Putamen (tissue), 1 donor: ENCODE data around the gene E2F2.

Experiments
- DNase-seq: peaks from one replicate; pipeline ENCODE4 v3.0.0-alpha.2; 2016; ENCODE audit warnings: low spot score

The E2F2 gene

DNA sequence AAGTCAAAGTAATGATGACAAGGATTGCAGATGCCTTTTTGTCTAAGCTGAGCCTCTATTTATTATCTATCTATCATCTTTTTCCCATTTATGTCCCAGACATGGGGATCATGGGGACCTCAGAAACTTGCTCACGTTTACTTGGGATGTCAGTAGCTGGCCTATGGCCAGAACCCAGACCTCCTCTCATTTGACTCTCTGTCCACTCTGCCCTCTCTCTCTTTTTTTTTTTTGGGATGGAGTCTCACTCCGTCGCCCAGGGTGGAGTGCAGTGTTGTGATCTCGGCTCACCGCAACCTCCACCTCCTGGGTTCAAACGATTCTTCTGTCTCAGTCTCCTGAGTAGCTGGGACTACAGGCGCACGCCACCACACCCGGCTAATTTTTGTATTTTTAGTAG, 32.0 kb upstream of the E2F2 start:
- DNase-seq = no peak

DNA sequence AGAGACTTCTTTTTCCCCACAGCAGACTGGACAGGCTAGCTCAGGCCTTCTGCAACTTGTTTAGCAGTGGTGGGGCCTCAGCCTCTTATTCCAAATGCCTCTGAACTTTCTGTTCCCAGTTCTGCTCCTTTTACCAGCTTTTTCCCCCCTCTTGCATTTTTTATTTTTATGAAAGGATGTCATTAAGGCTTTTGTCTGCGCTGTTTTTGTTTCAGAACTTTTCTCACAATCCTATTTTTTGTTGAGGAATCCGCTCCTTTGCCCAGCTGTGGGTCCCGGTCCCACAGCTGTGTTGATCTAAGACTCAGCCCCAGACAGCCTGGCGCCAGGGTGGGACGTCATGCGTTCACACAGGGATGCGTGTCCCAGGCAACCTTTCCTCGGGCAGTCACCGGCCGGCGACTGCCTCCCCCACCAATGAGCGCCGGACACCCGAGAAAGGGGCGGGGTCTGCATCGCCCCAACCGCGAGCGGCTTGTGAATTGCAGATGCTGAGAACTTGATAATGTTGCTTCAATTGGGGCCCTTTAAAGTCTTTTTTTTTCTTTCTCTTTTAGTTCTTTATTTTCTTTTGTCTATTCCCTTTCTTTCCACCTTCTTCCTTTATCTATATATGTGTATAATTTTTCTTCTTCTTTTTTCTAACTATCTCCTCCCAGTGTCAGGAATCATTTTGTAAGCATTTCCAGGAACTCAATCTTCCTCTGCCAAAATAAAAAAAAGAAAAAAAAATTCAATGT, 31.3 kb upstream of the E2F2 start:
- DNase-seq = peak; percentile 94

DNA sequence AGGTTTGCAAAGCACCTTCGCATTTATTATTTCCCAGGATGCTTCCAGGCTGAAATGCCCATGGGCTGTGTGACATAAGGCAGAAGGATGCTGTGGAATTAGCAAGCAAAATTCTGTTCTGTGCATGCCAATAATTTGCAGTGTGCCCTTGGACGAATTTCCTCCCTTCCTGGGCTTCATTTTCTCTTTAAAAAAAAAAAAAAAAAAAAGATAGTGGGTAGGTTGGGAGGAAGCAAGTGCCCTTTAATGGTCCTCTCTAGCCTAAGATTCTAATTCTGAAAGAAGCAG, 30.7 kb upstream of the E2F2 start:
- DNase-seq = no peak

DNA sequence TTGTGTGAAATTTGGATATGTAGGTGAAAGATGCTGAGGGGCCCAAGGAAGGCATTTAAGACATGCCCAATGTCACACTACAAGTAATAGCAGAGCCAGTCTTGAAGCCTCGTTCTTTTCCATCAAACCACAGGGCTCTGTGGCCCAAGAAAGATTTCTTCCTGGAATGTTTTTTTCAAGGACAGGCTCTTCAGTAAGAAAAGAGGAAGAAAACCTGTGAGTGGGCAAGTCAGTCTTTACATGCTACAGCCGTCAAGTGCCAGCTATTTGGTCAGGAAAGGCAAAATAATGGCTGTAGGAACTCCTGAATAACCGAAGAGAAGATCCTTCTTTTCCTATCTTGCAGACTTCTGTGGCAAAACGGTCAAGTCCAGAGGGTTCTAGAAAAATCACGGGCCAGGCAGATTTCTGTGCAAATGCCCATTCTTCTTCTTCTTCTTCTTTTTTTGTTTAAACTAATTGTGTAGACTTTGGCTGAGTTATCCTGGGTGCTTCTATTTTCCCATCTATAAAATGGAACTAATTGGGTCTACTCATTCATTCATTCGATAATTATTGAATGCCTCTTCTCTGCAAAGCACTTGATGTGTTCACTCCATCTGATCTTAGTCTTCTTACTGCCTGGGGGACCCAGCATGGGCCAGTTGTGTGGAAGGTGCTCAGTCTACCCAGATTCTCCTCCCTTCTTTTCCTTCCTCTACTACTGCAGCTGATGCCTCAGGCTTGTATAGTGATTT, 30.2 kb upstream of the E2F2 start:
- DNase-seq = no peak

DNA sequence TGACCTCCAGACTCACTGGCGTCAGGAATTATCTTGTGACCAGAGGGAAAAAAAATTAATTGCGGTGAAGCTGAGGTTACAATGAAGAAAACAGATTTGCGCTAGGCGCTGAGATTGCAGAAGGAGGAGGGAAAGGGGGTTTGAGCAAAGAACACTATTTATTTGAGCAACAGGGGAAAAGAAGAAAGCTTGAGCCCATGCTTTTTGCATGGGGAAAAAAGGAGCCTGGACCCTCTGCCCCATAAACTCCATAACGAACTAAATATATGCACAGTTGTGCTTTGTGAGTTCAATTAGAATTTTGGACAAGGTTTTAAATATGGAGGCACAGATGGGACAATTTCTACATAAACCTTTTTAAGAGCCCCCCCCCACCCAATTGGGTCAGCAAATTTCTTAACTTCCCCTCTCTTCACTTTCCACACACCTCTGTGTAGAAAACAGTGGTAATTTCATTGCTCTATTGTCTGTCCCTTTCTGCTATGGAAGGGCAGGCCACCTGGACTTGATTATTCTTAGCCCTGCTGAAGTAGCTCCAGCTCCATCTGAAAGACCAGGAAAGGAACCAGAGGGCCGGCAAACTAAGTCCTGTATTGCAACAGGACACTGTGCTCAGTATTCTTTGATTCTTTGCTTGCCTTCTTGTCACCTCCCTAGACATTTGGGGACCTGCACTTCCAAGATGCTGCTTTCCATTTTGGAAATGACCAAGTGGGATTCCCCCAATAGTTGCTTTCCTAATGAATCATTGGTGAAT, 29.1 kb upstream of the E2F2 start:
- no peak for DNase-seq

DNA sequence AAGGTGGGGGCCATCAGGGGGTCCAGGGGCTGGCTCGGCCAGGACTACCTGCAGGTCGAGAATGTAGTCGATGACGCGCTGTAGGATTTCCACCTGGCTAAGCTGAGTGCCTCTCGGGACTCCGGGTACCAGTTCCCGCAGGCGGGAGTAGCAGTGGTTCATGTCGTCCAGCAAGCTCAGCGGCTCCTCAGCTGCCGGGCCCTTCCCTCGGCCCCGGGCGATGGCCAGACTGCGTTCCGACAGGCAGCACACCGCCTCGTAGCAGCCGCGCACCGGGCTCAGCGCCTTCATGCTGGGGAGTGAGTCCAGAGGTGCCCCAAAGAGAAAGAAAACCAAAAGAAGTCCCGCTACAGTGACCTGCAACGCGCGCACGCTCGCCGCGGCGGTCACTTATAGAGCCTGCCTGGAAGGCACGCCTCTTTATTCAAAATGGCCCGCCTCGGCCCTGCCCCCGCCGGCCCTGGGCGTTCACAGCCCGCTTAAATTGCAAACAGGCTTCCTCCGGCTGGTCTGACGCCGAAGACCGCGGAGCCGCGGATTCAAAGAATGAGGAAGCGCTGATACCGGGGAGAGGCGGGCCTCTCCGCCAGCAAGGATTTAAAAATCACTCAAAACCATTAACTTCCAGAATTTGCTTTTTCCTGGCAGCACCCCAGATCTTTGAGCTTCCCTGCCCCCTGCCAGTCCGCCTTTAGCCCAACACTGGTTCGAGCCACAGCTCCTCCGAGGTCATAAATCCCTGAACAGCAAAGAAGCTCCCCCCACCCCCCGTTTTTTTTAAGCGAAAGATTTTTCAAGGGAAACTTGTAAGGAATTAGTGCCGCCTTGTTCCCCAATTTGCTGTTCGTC, 28.3 kb upstream of the E2F2 start, which contains the start of gene ID3:
TSS of gene ID3 (minus strand) at position 366 of the 849 bp plus-strand sequence. CDS start at position 291, 75 bp downstream.
- peak; percentile 91 for DNase-seq

DNA sequence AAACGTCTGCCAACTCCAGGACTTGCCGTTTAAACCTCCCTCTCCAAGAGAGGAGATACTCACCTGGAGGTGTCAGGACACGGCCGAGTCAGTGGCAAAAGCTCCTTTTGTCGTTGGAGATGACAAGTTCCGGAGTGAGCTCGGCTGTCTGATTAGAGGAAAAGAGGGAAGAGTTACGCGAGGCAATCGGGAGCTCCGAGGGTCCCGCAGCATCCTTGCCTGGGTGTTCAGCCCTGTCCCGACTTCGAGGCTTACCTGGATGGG, 27.8 kb upstream of the E2F2 start:
- DNase-seq = no peak

DNA sequence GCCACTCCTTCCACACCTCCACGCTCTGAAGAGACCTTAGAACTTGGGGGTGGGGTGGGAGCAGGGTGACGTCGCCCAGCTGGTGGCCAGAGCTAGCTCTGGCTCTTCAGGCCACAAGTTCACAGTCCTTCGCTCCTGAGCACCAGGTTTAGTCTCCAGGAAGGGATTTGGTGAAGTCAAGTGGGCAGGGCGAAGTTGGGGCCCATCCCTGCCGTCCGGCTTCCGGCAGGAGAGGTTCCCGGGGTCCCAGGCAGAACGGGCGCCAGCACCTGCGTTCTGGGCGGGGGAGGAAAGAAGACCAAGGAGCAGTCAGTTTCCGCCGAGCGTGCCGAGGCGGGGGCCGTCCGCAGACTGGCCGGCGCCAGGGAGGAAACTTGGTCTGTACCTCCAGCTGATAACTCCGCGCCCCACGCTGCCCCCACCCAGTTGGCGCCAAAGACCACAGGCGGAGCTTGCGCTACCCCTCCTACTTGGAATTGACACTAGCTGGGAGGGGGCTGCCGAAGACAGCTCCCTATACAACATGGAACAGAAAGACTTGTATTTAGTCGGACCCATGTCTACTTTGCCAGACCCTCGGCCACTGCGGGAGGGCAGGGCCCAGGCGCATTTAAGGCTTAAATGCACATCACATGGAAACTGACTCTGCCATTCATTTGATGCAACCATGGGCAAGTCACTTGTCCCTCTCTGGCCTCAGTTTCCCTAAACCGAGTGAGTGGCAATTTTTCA, 27.3 kb upstream of the E2F2 start:
- no peak for DNase-seq

DNA sequence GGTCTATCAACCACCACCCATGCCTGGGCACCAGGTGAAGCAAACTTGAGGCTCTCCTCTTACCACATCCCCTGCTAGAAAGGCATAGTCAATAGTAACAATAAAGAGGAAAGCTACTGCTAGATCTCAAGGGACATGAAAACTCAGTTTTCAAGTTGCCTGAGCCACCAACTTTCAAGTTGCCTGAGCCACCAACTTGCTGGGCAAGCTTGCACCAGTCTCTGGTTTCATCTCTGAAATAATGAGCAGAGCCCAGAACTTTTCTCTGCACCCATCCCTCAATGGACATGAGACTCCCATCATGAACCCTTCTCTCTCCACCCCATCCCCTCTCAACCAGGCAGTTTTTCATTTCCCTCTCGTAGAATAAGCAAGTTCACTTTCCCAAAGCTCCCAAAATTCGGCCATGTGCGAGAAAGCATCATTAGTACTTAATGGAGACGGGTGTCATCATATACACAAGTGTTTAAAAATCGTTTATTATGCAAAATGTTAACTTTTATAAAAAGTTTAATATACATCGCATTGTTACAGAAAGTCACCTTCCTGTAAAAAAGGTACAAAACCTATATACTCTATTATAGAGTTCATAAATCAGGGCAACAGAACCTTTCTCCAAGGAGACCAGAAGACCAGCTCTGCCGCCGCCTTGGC, 26.6 kb upstream of the E2F2 start:
- DNase-seq = no peak

DNA sequence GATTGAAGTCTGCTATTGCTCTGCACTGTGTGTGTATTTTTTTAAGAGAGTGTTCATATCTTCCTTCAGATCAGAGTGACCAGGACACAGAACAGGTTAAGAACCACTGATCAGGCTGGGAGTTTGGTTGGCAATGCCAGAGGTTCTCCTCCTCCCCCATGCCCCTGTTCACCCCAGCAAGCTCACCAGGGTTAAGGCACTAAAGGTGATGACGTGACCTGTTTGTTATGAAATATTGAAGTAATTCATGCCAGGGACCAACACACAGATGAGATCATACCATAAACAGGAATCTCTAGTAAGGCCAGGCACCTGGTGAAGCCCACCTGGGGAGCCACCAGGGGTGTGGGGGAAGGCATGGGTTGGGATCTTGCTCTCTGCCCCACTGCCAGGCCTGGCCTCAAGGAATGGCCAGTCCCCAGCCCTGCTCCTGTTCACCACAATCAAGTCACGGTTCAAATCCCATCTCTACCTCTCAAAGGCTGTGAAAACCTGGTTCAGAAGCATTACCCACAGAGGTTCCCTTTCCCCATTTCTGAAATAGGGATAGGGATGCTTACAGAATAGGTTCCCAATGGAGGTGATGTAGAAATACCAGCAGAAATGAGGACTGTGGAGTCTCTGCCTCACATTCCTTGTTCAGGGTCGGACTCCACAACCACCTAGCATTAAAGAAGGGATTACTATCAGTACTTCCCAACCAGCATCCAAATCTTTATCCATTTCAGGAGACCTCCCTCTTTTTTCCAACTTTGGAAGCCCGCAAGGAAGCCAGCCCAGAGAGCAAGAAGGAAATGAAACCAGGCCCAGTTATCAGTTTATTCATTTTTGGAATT, 25.8 kb upstream of the E2F2 start:
- no peak for DNase-seq

DNA sequence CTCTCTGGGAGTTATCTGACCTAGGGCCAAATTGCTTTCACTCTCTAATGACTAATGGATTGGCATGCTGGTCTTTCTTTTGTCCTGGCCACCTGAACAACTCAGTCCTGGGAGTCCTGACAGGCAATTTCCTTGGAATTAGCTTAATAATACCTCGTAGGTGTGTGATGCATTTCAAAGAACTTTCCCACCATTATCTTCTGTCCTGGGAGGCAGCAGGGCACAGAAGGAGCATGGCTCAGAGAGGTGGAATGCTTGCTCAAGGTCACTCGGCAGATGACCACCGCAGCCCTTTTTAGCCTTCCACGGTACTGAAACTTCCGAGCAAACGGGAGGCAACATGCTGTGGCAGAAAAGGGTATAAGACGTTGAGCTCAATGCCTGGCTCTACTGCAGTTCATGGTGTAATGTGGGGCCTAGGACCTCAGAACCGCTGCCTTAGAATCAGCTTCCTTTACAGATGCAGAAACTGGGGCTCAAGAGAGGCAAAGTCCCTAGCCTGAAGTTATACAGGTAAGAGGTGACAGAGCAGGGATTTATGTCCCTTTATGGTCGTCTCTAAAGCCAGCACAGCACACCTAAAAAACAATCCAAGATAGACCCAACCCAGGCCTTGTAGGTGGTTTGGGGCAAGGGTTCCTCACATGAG, 25.1 kb upstream of the E2F2 start:
- no peak for DNase-seq

DNA sequence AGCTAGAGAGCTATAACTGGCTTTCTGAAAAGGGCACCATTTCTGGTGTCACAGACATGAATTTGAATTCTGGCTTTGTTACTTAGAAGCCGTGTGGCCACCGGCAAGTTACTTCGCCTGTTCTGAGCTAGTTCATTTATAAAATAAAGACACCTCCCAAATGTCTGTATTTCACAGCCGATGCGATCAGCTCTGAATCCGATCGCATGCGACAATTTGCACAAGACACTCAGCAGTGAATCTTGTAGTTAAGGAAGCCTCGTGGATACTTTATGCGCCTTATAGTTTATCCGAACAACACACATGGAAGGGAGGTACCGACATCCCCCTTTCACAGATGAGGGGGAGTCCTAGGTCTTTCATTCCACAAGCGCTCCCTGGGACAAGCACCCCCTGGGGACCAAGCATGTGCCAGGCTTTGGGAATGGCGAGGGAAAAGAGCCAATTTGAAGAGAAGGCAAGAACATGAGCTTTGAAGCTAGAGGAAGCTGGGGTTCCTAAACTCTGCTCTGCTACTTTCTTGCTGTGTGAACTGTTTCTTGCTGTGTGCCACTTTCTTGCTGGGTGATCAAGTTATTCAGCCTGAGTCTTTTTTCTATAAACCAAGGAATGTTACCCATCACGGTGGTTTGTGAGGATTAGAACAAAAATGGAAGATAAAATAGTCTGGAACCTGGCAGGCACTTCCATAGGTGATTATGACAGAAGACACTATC, 24.4 kb upstream of the E2F2 start:
- DNase-seq = no peak

DNA sequence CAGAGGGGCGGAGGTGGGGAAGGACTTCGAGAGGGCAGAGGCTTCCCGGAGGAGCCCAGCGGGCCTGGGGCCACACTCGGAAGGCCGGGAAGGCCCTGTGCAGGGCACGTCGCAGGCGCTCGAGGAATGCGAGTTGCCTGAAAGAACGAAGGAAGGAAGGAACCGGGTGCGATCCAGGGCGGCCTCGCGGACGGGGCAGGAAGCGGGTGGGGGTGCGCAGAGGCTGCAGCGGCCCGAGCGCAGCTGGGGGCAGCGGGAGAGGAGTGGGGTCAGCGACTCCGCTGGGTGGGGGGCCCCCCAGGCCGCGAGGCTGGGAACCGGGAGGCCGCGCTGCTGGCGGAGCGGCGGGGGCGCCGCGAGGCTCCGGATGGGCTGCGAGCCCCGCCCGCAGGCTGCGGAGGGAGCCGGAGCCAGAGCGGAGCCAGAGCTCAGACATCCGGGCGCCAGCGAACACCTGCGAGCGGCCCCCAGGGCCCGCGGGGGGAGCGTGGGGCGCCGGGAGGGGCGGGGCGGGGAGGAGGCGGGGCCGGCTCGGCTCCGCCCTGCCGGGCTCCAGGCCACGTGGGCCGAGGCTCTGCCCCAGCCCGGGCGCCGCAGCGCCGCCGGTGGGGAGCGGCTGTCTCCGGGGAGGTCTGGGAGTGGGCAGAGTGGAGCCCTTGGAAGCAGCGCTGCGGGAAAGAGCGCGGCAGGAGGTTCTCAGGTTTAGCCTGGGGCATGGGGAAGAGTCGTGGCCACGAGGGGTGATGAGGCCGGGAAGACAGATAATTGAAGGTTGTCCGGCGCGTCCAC, 23.6 kb upstream of the E2F2 start:
- peak; percentile 89 for DNase-seq

DNA sequence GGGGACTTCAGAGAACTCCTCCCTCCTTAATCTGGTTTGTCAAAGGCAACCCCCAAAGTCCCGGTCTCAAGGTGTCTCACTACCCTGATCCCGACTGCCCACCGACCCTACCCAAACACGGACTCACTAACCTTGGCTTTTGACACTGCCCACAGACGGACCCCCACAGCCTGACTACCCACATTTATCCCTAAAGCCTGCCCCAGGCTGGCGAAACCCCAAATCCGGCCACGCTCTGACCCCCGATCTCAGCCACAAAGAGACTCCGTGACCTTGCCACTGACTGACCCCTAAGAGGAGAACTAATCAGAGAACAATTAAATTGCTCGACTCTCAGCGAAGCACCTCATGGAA, 23.1 kb upstream of the E2F2 start:
- DNase-seq = no peak

DNA sequence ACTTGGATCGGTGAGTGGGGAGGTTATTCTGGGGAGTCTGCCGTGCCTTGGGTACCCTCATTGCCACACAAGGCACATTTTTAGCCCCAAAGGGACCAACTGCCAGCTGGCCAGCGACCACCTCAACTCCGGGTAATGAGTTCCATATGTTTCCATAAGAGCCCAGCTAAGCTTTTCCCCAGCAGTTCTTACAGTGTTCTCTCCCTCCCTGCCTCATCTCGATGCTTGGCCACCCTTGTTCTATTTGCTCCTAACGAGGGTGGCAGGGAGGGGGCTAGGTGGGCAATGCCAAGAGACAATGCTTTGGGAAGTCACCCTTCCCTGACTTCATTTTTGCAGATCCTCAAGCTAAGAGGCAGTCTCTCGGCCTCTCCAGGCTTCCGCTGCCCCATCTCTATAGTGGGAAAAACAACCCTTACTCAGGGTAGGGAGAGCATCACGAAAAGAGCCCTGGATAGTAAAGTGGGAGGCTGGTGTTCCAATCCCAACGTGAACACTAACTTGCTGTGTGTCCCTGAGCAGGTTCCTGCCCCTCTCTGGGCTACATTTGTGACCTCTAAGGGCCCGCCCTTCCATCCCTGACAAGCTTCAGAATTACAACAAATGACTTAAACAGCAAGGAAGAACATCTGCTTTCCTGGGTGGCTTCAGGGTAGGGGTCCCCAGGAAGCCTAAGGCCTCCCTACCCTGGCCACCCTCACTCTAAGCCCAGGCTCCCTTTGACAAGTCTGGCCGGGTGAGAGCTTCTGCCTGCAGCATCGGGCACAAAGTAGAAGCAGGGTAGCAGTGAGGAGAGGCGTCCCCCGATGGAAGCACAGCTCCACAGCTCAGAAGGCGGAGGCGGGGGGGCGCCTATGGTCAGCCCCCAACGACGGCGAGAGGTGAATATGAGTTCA, 22.4 kb upstream of the E2F2 start:
- DNase-seq = no peak

DNA sequence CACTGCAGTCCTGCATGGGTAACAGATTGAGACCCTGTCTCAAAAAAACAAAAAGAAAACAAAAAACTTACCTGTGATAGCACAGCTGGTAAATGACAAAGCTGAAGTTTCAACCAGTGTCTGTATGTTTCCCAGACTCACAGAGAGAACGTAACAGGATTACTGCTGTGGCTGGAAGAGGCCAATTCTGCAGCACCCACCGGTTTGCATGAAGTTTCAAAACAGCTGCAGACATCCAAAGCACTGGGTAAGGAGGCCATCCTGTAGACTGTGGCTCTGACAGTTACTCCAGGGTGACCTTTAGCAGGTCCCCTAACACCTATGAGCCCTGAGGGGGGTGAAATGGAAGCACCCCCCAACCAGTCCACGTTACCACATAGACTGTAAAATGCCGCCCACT, 20.8 kb upstream of the E2F2 start:
- no peak for DNase-seq

DNA sequence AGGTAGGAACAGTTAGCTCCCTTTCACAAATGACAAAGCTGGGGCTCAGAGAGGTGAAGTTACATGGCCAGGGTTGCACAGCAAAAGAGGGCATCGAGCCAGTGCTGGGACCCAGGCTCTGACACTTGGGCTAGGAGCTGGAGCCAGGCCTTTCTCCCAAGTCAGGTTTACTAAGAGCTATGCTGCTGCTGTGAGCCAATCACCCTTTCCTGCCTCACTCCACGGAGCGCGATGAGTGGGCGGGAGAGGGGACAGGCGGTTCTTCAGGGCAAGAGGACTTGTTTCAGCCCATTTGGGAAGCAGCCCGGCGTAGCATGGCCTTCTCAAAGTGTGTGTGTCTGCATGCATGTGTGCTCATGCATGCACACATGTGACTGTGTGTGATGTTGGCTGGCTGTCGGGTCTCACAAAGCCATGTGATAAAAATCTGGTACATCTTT, 17.7 kb upstream of the E2F2 start:
- DNase-seq = no peak
